ENCODE results near the gene FOSB.

The FOSB gene

DNA sequence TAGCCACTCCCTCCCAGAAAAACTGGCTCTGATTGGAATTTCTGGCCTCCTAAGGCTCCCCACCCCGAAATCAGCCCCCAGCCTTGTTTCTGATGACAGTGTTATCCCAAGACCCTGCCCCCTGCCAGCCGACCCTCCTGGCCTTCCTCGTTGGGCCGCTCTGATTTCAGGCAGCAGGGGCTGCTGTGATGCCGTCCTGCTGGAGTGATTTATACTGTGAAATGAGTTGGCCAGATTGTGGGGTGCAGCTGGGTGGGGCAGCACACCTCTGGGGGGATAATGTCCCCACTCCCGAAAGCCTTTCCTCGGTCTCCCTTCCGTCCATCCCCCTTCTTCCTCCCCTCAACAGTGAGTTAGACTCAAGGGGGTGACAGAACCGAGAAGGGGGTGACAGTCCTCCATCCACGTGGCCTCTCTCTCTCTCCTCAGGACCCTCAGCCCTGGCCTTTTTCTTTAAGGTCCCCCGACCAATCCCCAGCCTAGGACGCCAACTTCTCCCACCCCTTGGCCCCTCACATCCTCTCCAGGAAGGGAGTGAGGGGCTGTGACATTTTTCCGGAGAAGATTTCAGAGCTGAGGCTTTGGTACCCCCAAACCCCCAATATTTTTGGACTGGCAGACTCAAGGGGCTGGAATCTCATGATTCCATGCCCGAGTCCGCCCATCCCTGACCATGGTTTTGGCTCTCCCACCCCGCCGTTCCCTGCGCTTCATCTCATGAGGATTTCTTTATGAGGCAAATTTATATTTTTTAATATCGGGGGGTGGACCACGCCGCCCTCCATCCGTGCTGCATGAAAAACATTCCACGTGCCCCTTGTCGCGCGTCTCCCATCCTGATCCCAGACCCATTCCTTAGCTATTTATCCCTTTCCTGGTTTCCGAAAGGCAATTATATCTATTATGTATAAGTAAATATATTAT is 6.1 kb downstream of the FOSB start:
- Histone ChIP-seq H3K4me1 (ENCODE audit: insufficient read depth, low read length) (peaks cover 12% of the 10 kb centered on the region), H2AFZ (ENCODE audit: low read depth, low read length) (no peak overlapping the region), H3K36me3 (ENCODE audit: insufficient read depth, low read length) (no peaks in the 10 kb centered on the region), H3K27me3 (ENCODE audit: insufficient read depth, low read length) (no peaks in the 10 kb centered on the region), H3K4me3 (ENCODE audit: low read length) (no peak overlapping the region), H3K9me3 (ENCODE audit: low read length) (no peaks in the 10 kb centered on the region)

DNA sequence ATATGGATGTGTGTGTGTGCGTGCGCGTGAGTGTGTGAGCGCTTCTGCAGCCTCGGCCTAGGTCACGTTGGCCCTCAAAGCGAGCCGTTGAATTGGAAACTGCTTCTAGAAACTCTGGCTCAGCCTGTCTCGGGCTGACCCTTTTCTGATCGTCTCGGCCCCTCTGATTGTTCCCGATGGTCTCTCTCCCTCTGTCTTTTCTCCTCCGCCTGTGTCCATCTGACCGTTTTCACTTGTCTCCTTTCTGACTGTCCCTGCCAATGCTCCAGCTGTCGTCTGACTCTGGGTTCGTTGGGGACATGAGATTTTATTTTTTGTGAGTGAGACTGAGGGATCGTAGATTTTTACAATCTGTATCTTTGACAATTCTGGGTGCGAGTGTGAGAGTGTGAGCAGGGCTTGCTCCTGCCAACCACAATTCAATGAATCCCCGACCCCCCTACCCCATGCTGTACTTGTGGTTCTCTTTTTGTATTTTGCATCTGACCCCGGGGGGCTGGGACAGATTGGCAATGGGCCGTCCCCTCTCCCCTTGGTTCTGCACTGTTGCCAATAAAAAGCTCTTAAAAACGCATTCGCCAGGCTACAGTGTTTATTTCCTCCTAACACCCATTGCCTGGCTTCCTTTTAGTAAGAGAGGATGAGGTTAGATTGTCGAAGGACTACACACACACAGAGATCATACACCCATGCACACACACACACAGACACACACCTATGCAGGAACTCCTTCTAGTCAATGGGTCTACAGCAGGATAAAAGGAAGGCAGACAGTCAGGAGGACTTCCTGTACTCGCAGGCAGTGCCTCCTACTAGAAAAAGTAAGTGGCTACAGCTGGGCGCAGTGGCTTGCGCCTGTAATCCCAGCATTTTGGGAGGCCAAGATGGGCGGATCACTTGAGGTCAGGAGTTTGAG is 7.1 kb downstream of the FOSB start:
- H3K9me3 ChIP-seq (ENCODE audit: low read length) = no peaks in the 10 kb centered on the region
- H3K27me3 ChIP-seq (ENCODE audit: insufficient read depth, low read length) = no peaks in the 10 kb centered on the region
- H2AFZ ChIP-seq (ENCODE audit: low read depth, low read length) = no peak overlapping the region
- H3K4me1 ChIP-seq (ENCODE audit: insufficient read depth, low read length) = peaks cover 11% of the 10 kb centered on the region
- H3K36me3 ChIP-seq (ENCODE audit: insufficient read depth, low read length) = no peaks in the 10 kb centered on the region
- no peak overlapping the region for H3K4me3 ChIP-seq (ENCODE audit: low read length)

DNA sequence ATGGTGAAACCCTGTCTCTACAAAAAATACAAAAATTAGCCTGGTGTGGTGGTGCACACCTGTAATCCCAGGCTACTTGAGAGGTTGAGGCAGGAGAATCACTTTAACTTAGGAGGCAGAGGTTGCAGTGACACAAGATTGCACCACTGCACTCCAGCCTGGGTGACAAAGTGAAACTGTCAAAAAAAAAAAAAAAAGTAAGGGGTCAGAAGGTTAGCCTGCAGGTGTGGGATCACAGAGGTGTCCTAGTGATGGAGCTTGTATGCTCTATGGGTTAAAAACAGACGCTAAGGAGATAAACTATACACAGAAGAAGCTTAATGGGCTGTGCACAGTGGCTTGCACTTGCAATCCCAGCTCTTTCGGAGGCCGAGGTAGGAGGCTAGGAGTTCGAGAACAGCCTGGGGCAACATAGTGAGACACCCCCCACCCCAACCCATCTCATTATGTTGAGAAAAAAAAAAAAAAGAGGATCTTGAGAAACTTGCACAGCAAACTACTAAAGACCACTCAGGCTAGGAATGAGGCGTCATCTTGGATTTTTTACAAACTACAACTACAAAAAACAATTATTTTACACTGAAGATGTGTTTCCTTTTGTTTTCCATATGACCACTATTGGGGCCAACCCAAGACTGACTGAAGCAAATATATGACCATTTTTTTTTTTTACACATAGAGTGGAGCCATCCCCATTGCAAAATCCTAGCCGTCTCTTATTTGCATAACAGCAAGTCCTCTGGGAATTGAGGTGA is 7.9 kb downstream of the FOSB start:
- peaks cover 5% of the 10 kb centered on the region for H3K4me1 ChIP-seq (ENCODE audit: insufficient read depth, low read length)
- H2AFZ ChIP-seq (ENCODE audit: low read depth, low read length) = no peak overlapping the region
- H3K4me3 ChIP-seq (ENCODE audit: low read length) = no peak overlapping the region
- H3K9me3 ChIP-seq (ENCODE audit: low read length) = no peaks in the 10 kb centered on the region
- no peaks in the 10 kb centered on the region for H3K27me3 ChIP-seq (ENCODE audit: insufficient read depth, low read length)
- no peaks in the 10 kb centered on the region for H3K36me3 ChIP-seq (ENCODE audit: insufficient read depth, low read length)

DNA sequence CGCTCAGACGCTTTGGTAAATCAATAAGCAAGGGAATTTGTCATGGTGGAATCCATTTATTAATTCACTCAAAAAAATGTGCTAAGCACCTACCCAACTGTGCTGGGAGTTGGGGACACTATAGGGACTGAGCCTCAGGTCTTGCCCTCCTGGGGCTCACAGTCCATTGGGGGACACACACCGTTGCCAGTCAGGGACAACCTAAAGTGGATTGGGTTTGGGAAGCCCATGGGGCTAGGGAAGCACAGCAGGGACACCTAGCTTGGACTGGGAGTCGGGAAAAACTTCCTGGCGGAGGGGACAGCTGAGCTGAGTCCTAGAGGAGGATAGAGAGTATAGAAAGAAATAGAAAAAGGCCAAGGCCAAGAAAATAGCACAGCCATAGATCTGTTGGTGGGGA is 8.5 kb downstream of the FOSB start:
- no peak overlapping the region for H3K4me3 ChIP-seq (ENCODE audit: low read length)
- H3K36me3 ChIP-seq (ENCODE audit: insufficient read depth, low read length) = no peaks in the 10 kb centered on the region
- H2AFZ ChIP-seq (ENCODE audit: low read depth, low read length) = no peak overlapping the region
- no peaks in the 10 kb centered on the region for H3K9me3 ChIP-seq (ENCODE audit: low read length)
- peaks cover 5% of the 10 kb centered on the region for H3K4me1 ChIP-seq (ENCODE audit: insufficient read depth, low read length)
- H3K27me3 ChIP-seq (ENCODE audit: insufficient read depth, low read length) = no peaks in the 10 kb centered on the region

DNA sequence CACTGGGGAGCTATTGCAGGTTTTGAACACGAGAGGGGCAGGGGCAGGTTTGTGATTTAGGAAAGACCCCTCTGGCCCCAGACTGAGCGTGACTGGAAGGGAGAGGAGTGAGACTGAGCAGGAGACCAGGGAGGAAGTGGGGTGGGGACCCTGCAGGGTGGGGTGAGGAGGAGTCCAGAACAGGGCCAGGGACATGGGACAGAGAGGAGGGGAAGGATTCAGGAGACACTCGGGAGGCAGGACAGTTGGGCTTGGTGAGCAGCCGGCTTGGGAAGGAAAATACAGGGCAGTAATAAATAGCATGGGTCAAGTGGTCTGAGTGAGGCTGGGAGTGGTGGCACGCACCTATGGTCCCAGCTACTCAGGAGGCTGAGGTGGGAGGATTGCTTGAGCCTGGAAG is 9.4 kb downstream of the FOSB start:
- Histone ChIP-seq H2AFZ (ENCODE audit: low read depth, low read length) (no peak overlapping the region), H3K4me1 (ENCODE audit: insufficient read depth, low read length) (peaks cover 5% of the 10 kb centered on the region), H3K4me3 (ENCODE audit: low read length) (no peak overlapping the region), H3K27me3 (ENCODE audit: insufficient read depth, low read length) (no peaks in the 10 kb centered on the region), H3K36me3 (ENCODE audit: insufficient read depth, low read length) (no peaks in the 10 kb centered on the region), H3K9me3 (ENCODE audit: low read length) (no peaks in the 10 kb centered on the region)

DNA sequence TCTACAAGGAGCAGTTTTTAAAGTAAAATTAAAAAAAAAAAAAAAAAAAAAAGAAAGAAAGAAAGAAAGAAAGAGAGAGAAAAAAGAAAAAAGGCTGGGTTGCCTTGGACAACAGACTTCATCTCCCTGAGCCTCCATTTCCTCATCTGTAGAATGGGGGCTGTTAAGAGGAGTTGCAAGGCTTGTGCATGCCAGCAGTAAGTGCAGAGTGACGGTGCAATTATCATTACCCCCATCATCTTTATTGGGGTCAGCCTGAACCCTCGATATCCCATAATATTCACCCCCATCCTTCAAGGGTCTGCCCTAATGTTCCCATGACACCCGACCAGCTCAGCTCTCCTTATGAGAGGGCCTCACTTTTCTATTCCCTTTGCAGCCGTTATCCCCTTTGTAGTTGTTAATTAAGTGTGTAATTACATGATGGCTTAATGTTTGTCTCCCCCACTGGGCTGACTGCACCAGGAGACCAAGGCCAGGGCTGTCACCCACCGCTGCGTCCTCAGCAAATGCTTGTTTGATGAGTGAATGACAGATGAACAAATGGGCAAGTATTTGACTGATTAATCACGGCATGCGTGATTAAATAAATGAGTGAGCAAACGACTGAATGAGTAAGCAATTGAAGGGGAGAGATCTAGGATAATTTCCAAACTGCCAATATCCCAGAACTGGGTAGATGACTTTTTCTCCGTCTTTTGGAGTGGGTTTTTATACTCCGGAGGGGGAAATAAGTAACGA is 10.1 kb downstream of the FOSB start:
- H3K4me3 ChIP-seq (ENCODE audit: low read length) = peak overlapping the region; percentile 59
- H3K9me3 ChIP-seq (ENCODE audit: low read length) = no peaks in the 10 kb centered on the region
- no peaks in the 10 kb centered on the region for H3K27me3 ChIP-seq (ENCODE audit: insufficient read depth, low read length)
- no peak overlapping the region for H2AFZ ChIP-seq (ENCODE audit: low read depth, low read length)
- no peaks in the 10 kb centered on the region for H3K36me3 ChIP-seq (ENCODE audit: insufficient read depth, low read length)
- H3K4me1 ChIP-seq (ENCODE audit: insufficient read depth, low read length) = peaks cover 5% of the 10 kb centered on the region

DNA sequence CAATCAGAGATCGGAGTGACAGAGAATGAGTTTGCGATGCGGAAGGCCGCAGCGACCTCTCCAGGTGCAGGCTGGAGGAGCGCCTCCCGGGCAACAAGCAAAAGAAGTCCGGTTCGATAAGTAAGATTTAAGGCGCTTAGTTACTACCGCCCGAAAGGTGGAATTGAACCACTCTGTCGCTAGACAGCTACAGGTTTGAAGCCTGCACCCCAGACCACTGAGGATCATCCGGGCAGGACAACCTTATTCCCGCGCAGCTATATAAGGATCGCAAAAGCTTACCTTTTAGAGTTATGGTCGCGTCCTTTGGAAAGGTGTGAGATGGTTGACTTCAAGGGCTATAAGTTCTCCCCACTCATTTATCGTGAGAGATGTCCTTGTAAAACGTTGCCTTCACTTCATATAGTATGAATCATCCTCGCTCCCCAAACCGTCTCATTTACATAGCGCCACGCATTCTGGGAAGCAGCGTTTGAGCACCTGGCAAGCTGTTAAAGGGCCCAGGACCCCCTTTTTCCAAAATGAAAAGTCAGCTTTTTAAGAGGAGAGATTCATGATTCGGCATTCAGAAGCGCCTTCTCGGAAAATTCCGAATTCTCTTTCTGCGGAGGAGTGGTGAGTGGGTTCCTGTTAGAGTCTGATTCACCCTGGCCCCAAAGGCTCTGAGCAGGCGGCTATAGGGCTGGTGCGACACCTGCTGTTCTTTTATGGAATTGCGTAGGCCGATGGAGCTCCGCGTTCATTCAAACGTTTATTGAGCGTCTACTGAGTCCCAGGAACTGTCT is 10.8 kb downstream of the FOSB start:
- Histone ChIP-seq H3K36me3 (ENCODE audit: insufficient read depth, low read length) (no peaks in the 10 kb centered on the region), H3K4me3 (ENCODE audit: low read length) (peak overlapping the region; percentile 59), H3K27me3 (ENCODE audit: insufficient read depth, low read length) (no peaks in the 10 kb centered on the region), H2AFZ (ENCODE audit: low read depth, low read length) (peak overlapping the region; percentile 37), H3K4me1 (ENCODE audit: insufficient read depth, low read length) (peaks cover 5% of the 10 kb centered on the region), H3K9me3 (ENCODE audit: low read length) (no peaks in the 10 kb centered on the region)

DNA sequence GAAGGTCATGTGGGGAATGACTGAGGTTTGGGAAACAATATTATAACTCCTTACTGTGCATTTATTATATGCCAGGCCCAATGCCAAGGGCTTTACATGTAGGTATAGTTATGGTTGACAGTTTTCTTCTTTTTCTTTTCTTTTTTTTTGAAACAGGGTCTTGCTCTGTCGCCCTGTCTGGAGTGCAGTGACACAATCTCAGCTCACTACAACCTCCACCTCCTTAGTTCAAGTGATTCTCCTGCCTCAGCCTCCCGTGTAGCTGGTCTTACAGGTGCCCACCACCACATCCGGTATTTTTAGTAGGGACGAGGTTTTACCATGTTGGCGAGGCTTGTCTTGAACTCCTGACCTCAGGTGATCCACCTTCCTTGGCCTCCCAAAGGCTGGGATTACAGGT is 15.2 kb downstream of the FOSB start:
- Histone ChIP-seq H3K9me3 (ENCODE audit: low read length) (no peaks in the 10 kb centered on the region), H3K27me3 (ENCODE audit: insufficient read depth, low read length) (no peaks in the 10 kb centered on the region), H2AFZ (ENCODE audit: low read depth, low read length) (no peak overlapping the region), H3K36me3 (ENCODE audit: insufficient read depth, low read length) (no peaks in the 10 kb centered on the region), H3K4me1 (ENCODE audit: insufficient read depth, low read length) (peaks cover 1% of the 10 kb centered on the region), H3K4me3 (ENCODE audit: low read length) (no peak overlapping the region)

DNA sequence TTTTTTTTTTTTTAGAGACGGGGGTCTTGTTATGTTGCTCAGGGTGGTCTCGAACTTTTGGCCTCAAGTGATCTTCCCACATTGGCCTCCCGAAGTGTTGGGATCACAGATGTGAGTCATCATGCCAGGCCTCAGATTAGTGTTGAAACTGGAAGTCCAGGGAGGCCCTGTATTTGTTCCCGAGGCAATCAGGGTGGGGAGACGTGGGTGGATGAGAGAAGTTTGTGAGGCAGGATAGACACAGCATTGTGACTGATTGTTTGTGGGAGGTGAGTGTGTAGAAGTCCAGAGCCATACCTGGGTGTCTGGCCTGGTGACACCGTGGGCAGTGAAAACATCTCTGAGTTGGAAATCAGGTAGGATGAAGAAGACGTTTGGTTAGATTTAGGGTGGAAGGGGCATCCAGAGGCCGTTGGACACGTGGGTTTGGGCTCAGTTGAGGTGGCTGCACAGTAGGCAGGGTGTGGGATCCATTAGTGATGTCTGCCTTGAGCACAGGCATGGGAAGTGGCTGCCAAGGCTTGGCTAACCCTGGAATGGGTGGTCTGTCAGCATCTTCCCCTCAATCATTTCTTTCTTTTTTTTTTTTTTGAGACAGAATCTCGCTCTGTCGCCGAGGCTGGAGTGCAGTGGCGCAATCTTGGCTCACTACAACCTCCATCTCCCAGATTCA is 16.6 kb downstream of the FOSB start:
- no peaks in the 10 kb centered on the region for H3K27me3 ChIP-seq (ENCODE audit: insufficient read depth, low read length)
- no peaks in the 10 kb centered on the region for H3K4me1 ChIP-seq (ENCODE audit: insufficient read depth, low read length)
- H3K9me3 ChIP-seq (ENCODE audit: low read length) = no peaks in the 10 kb centered on the region
- H3K36me3 ChIP-seq (ENCODE audit: insufficient read depth, low read length) = no peaks in the 10 kb centered on the region
- H2AFZ ChIP-seq (ENCODE audit: low read depth, low read length) = no peak overlapping the region
- no peak overlapping the region for H3K4me3 ChIP-seq (ENCODE audit: low read length)

DNA sequence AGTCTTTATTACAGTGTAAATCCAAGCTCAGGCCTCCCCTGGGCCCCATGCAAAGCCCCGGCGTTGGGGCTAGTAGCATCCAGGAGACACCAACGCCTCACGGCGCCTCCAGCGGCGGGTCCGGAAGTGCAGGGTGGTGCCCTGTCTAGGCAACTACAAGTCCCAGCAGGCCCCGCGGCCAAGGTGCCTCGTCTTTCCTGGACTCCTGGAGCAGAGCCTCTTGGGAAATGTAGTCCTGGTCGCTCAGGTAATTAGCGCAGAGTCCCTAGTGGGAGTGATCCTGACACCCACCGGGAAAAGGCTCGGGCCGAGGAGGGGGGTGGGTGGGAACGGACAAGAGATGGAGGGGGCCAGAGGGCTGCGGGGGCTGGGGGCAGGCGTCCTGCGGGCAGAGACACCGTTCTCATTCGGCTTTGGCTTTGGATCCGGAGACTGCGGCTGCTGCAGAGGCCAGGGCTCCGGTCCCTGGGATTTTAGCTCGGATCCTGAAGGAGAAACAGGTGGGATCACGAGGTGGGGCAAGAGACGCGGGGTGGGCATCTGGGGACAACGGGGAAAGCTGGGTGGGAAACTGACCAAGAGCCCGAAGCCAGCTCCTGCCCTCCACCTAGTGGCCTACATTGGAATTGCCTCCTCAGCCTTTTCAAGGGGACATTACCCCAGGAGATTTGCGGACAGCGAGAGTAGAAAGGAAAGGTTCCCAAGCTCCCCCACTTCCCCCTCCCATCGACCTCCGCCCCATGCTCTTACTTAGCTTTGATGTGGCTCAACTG is 17.7 kb downstream of the FOSB start:
- Histone ChIP-seq H3K9me3 (ENCODE audit: low read length) (no peaks in the 10 kb centered on the region), H3K36me3 (ENCODE audit: insufficient read depth, low read length) (no peaks in the 10 kb centered on the region), H3K4me3 (ENCODE audit: low read length) (peak overlapping the region; percentile 44), H3K4me1 (ENCODE audit: insufficient read depth, low read length) (no peaks in the 10 kb centered on the region), H2AFZ (ENCODE audit: low read depth, low read length) (peak overlapping the region; percentile 52), H3K27me3 (ENCODE audit: insufficient read depth, low read length) (no peaks in the 10 kb centered on the region)

DNA sequence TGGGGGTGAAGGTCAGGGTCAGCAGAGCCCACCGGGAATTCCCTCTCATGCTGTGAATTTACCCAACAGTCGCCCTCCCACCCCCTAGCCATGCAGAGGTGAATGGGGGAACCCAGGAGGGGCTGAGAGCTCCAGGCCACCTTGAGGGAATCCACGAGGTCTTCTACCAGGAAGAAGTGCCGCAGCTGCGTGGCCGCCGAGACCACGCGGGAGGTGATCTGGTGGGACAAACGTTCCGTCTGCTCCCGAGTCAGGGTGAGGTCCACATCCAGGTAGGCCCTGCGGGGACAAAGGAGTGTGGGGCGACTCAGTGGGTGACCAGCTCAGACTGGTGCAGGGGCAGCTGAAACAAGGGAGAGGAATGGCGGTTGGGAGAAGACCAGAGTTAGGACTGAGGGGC is 20.9 kb downstream of the FOSB start:
- Histone ChIP-seq H3K36me3 (ENCODE audit: insufficient read depth, low read length) (peaks cover 3% of the 10 kb centered on the region), H2AFZ (ENCODE audit: low read depth, low read length) (no peak overlapping the region), H3K4me3 (ENCODE audit: low read length) (no peak overlapping the region), H3K27me3 (ENCODE audit: insufficient read depth, low read length) (no peaks in the 10 kb centered on the region), H3K4me1 (ENCODE audit: insufficient read depth, low read length) (peaks cover 7% of the 10 kb centered on the region), H3K9me3 (ENCODE audit: low read length) (no peaks in the 10 kb centered on the region)
